Measurements from ENCODE around the gene CCL3.
"Not testable (repeated sequence)": the region's sequence is repeated elsewhere in the genome, so short reads cannot be mapped to it uniquely, and the experiment has no call there.

CCL3 gene

GRCh38 chr17:36083691-36084090 is 6.3 kb downstream of the CCL3 start:
- not testable (repeated sequence) for H3K4me3 ChIP-seq (ENCODE audit: low read depth, low read length); H3K9me3 ChIP-seq (ENCODE audit: control insufficient read depth, insufficient read depth, low read depth, low read length); H3K9ac ChIP-seq (ENCODE audit: low read length); H3K36me3 ChIP-seq (ENCODE audit: control insufficient read depth, insufficient read depth, low read length); H3K27me3 ChIP-seq (ENCODE audit: control insufficient read depth, insufficient read depth, low read length); H3K27ac ChIP-seq (ENCODE audit: low read depth, low read length)
- H3K4me1 ChIP-seq (ENCODE audit: control insufficient read depth, insufficient read depth, low read length): peaks cover 18% of the 10 kb centered on the region; the same call in 1 of the 2 replicates

GRCh38 chr17:36082482-36083120 is 7.3 kb downstream of the CCL3 start:
- peaks cover 18% of the 10 kb centered on the region; the same call in 1 of the 2 replicates for H3K4me1 ChIP-seq (ENCODE audit: control insufficient read depth, insufficient read depth, low read length)
- not testable (repeated sequence) for H3K36me3 ChIP-seq (ENCODE audit: control insufficient read depth, insufficient read depth, low read length); H3K4me3 ChIP-seq (ENCODE audit: low read depth, low read length); H3K27me3 ChIP-seq (ENCODE audit: control insufficient read depth, insufficient read depth, low read length); H3K9ac ChIP-seq (ENCODE audit: low read length); H3K27ac ChIP-seq (ENCODE audit: low read depth, low read length); H3K9me3 ChIP-seq (ENCODE audit: control insufficient read depth, insufficient read depth, low read depth, low read length)

GRCh38 chr17:36081681-36082471 is 8.1 kb downstream of the CCL3 start:
- H3K27ac ChIP-seq (ENCODE audit: low read depth, low read length); H3K27me3 ChIP-seq (ENCODE audit: control insufficient read depth, insufficient read depth, low read length); H3K36me3 ChIP-seq (ENCODE audit: control insufficient read depth, insufficient read depth, low read length); H3K4me3 ChIP-seq (ENCODE audit: low read depth, low read length); H3K9ac ChIP-seq (ENCODE audit: low read length); H3K9me3 ChIP-seq (ENCODE audit: control insufficient read depth, insufficient read depth, low read depth, low read length): not testable (repeated sequence)
- peaks cover 18% of the 10 kb centered on the region; the same call in 1 of the 2 replicates for H3K4me1 ChIP-seq (ENCODE audit: control insufficient read depth, insufficient read depth, low read length)

GRCh38 chr17:36074365-36074764 is 15.6 kb downstream of the CCL3 start:
- Histone ChIP-seq H3K27ac (ENCODE audit: low read depth, low read length) (no peak overlapping the region), H3K36me3 (ENCODE audit: control insufficient read depth, insufficient read depth, low read length) (no peaks in the 10 kb centered on the region), H3K27me3 (ENCODE audit: control insufficient read depth, insufficient read depth, low read length) (no peaks in the 10 kb centered on the region)

GRCh38 chr17:36072431-36073121 is 17.4 kb downstream of the CCL3 start:
- Histone ChIP-seq H3K4me1 (ENCODE audit: control insufficient read depth, insufficient read depth, low read length) (no peaks in the 10 kb centered on the region), H3K4me3 (ENCODE audit: low read depth, low read length) (no peak overlapping the region), H3K27me3 (ENCODE audit: control insufficient read depth, insufficient read depth, low read length) (no peaks in the 10 kb centered on the region), H3K36me3 (ENCODE audit: control insufficient read depth, insufficient read depth, low read length) (no peaks in the 10 kb centered on the region), H3K27ac (ENCODE audit: low read depth, low read length) (no peak overlapping the region), H3K9me3 (ENCODE audit: control insufficient read depth, insufficient read depth, low read depth, low read length) (no peaks in the 10 kb centered on the region), H3K9ac (ENCODE audit: low read length) (no peak overlapping the region)

More at GRCh38 chr17:36074365-36074764, 15.6 kb downstream of the CCL3 start:
- Histone ChIP-seq H3K9ac (ENCODE audit: low read length) (no peak overlapping the region), H3K4me3 (ENCODE audit: low read depth, low read length) (no peak overlapping the region), H3K9me3 (ENCODE audit: control insufficient read depth, insufficient read depth, low read depth, low read length) (no peaks in the 10 kb centered on the region), H3K4me1 (ENCODE audit: control insufficient read depth, insufficient read depth, low read length) (no peaks in the 10 kb centered on the region)

GRCh38 chr17:36071751-36072150 is 18.2 kb downstream of the CCL3 start:
- H3K4me1 ChIP-seq (ENCODE audit: control insufficient read depth, insufficient read depth, low read length): no peaks in the 10 kb centered on the region
- H3K36me3 ChIP-seq (ENCODE audit: control insufficient read depth, insufficient read depth, low read length): no peaks in the 10 kb centered on the region
- no peak overlapping the region for H3K4me3 ChIP-seq (ENCODE audit: low read depth, low read length)
- no peaks in the 10 kb centered on the region for H3K27me3 ChIP-seq (ENCODE audit: control insufficient read depth, insufficient read depth, low read length)
- no peaks in the 10 kb centered on the region for H3K9me3 ChIP-seq (ENCODE audit: control insufficient read depth, insufficient read depth, low read depth, low read length)
- no peak overlapping the region for H3K27ac ChIP-seq (ENCODE audit: low read depth, low read length)
- H3K9ac ChIP-seq (ENCODE audit: low read length): no peak overlapping the region

GRCh38 chr17:36070427-36070826 is 19.5 kb downstream of the CCL3 start:
- Histone ChIP-seq H3K9ac (ENCODE audit: low read length) (no peak overlapping the region), H3K9me3 (ENCODE audit: control insufficient read depth, insufficient read depth, low read depth, low read length) (no peaks in the 10 kb centered on the region), H3K27me3 (ENCODE audit: control insufficient read depth, insufficient read depth, low read length) (no peaks in the 10 kb centered on the region), H3K36me3 (ENCODE audit: control insufficient read depth, insufficient read depth, low read length) (no peaks in the 10 kb centered on the region), H3K27ac (ENCODE audit: low read depth, low read length) (no peak overlapping the region), H3K4me3 (ENCODE audit: low read depth, low read length) (no peak overlapping the region), H3K4me1 (ENCODE audit: control insufficient read depth, insufficient read depth, low read length) (no peaks in the 10 kb centered on the region)

- H3K4me1 ChIP-seq (ENCODE audit: control insufficient read depth, insufficient read depth, low read length): no peaks in the 10 kb centered on the region
- no peak overlapping the region for H3K4me3 ChIP-seq (ENCODE audit: low read depth, low read length)
- no peak overlapping the region for H3K9ac ChIP-seq (ENCODE audit: low read length)
- H3K27me3 ChIP-seq (ENCODE audit: control insufficient read depth, insufficient read depth, low read length): no peaks in the 10 kb centered on the region
- H3K9me3 ChIP-seq (ENCODE audit: control insufficient read depth, insufficient read depth, low read depth, low read length): no peaks in the 10 kb centered on the region
- no peaks in the 10 kb centered on the region for H3K36me3 ChIP-seq (ENCODE audit: control insufficient read depth, insufficient read depth, low read length)
- H3K27ac ChIP-seq (ENCODE audit: low read depth, low read length): no peak overlapping the region
Measured at GRCh38 chr17:36069136-36069535, 20.8 kb downstream of the CCL3 start.

GRCh38 chr17:36068524-36068923 is 21.4 kb downstream of the CCL3 start:
- Histone ChIP-seq H3K27me3 (ENCODE audit: control insufficient read depth, insufficient read depth, low read length) (no peaks in the 10 kb centered on the region), H3K9ac (ENCODE audit: low read length) (no peak overlapping the region), H3K4me1 (ENCODE audit: control insufficient read depth, insufficient read depth, low read length) (no peaks in the 10 kb centered on the region), H3K9me3 (ENCODE audit: control insufficient read depth, insufficient read depth, low read depth, low read length) (no peaks in the 10 kb centered on the region), H3K36me3 (ENCODE audit: control insufficient read depth, insufficient read depth, low read length) (no peaks in the 10 kb centered on the region), H3K4me3 (ENCODE audit: low read depth, low read length) (no peak overlapping the region), H3K27ac (ENCODE audit: low read depth, low read length) (no peak overlapping the region)

- Histone ChIP-seq H3K27me3 (ENCODE audit: control insufficient read depth, insufficient read depth, low read length) (no peaks in the 10 kb centered on the region), H3K27ac (ENCODE audit: low read depth, low read length) (no peak overlapping the region), H3K36me3 (ENCODE audit: control insufficient read depth, insufficient read depth, low read length) (no peaks in the 10 kb centered on the region), H3K9me3 (ENCODE audit: control insufficient read depth, insufficient read depth, low read depth, low read length) (no peaks in the 10 kb centered on the region), H3K4me3 (ENCODE audit: low read depth, low read length) (no peak overlapping the region), H3K9ac (ENCODE audit: low read length) (no peak overlapping the region), H3K4me1 (ENCODE audit: control insufficient read depth, insufficient read depth, low read length) (no peaks in the 10 kb centered on the region)
Measured at GRCh38 chr17:36066365-36066985, 23.5 kb downstream of the CCL3 start.

Data from HUES6 (cell line).